Loucy (cell line): ENCODE results near the gene NBEAL2.

Experiments used
- CTCF ChIP-seq: fragments of 200-600 bp; sonication (generic); conservative IDR thresholded peaks from 2 replicates; pipeline ENCODE4 v1.5.1; 2014; ENCODE audit warnings: mild to moderate bottlenecking, antibody characterized with exemption, low read length
- EZH2phosphoT487 ChIP-seq: fragments of 200-600 bp; IDR thresholded peaks from 2 replicates; pipeline ENCODE4 v1.6.1; 2018; ENCODE audit warnings: antibody characterized with exemption, mild to moderate bottlenecking, moderate library complexity, borderline replicate concordance

GRCh38 chr3:46981932-46982471, 2.5 kb downstream of the NBEAL2 start:
- TF ChIP-seq CTCF = no peak
- TF ChIP-seq EZH2phosphoT487 = no peak
